HEK293 (cell line): Measurements from ENCODE around the gene OR4A15.

Source experiments
- CTCF ChIA-PET: fragments of 350-600 bp; formaldehyde crosslinking; extraction: SDS; loops from one replicate; lab custom pipeline; 2021; ENCODE audit warnings: antibody characterized with exemption; lab: Yijun Ruan, JAX
- POLR2A ChIA-PET: fragments of 300-600 bp; formaldehyde crosslinking; extraction: SDS; loops from one replicate; lab custom pipeline; 2020; ENCODE audit warnings: antibody characterized with exemption, inconsistent platforms; lab: Yijun Ruan, JAX
- H3K27ac ChIP-seq: fragments of 200-500 bp; sonication (Bioruptor generic); 2 replicates; pipeline ENCODE4 v1.5.1; 2014; ENCODE audit warnings: low read depth, low read length, control low read depth, inconsistent platforms; ENCODE audit errors: extremely low read depth
- H3K36me3 ChIP-seq, 2 experiments: fragments of 200-500 bp in 1 of 2; sonication (Bioruptor generic) in 1 of 2; 1 replicate in 1 of 2; 2 replicates in 1 of 2; pipeline ENCODE4 v1.5.1; 2014 to 2017; ENCODE audit warnings: inconsistent platforms in 2 of 2, low read length in 2 of 2; ENCODE audit not compliant: control insufficient read depth in 2 of 2, insufficient read depth in 1 of 2
- H3K4me1 ChIP-seq: fragments of 200-500 bp; sonication (Bioruptor generic); 2 replicates; pipeline ENCODE4 v1.5.1; 2014; ENCODE audit warnings: mild to moderate bottlenecking, low read length, inconsistent platforms; ENCODE audit not compliant: control insufficient read depth, insufficient read depth
- H3K4me3 ChIP-seq: 2 replicates; pipeline ENCODE4 v1.5.1; 2011; ENCODE audit warnings: low read depth, mild to moderate bottlenecking, control low read depth, low read length, moderate library complexity
- H3K9me3 ChIP-seq: fragments of 200-500 bp; sonication (Bioruptor generic); 2 replicates; pipeline ENCODE4 v1.5.1; 2014; ENCODE audit warnings: low read depth, low read length, inconsistent platforms; ENCODE audit not compliant: control insufficient read depth, insufficient read depth
- KLF16 ChIP-seq: fragments of 450-650 bp; formaldehyde crosslinking; IDR thresholded peaks from 2 replicates; pipeline ENCODE4 v1.5.1; 2017; ENCODE audit warnings: missing biosample characterization, missing genetic modification characterization
- MYNN ChIP-seq: fragments of 450-650 bp; formaldehyde crosslinking; IDR thresholded peaks from 2 replicates; pipeline ENCODE4 v1.5.1; 2016; ENCODE audit warnings: missing biosample characterization, missing genetic modification characterization, borderline replicate concordance
- SCRT2 ChIP-seq: fragments of 450-650 bp; formaldehyde crosslinking; IDR thresholded peaks from 2 replicates; pipeline ENCODE4 v1.5.1; 2016; ENCODE audit warnings: missing biosample characterization, missing genetic modification characterization
- SP2 ChIP-seq: fragments of 450-650 bp; formaldehyde crosslinking; IDR thresholded peaks from 2 replicates; pipeline ENCODE4 v1.5.1; 2016; ENCODE audit warnings: missing biosample characterization, missing genetic modification characterization
- ZBTB17 ChIP-seq: fragments of 450-650 bp; formaldehyde crosslinking; IDR thresholded peaks from 2 replicates; pipeline ENCODE4 v1.5.1; 2016; ENCODE audit warnings: missing biosample characterization, missing genetic modification characterization
- ZNF132 ChIP-seq: fragments of 450-650 bp; formaldehyde crosslinking; IDR thresholded peaks from 2 replicates; pipeline ENCODE4 v1.5.1; 2017; ENCODE audit warnings: missing biosample characterization, missing genetic modification characterization, borderline replicate concordance
- ZNF16 ChIP-seq: fragments of 450-650 bp; formaldehyde crosslinking; IDR thresholded peaks from 2 replicates; pipeline ENCODE4 v1.5.1; 2016; ENCODE audit warnings: low read depth, missing biosample characterization, missing genetic modification characterization
- ZNF274 ChIP-seq, 2 experiments: fragments of 200-500 bp in 1 of 2; fragments of 450-650 bp in 1 of 2; sonication (Bioruptor generic) in 1 of 2; formaldehyde crosslinking in 1 of 2; IDR thresholded peaks; 2 replicates each; pipeline versions ENCODE4 v1.5.1 to v1.6.1; 2014 to 2016; ENCODE audit warnings: borderline replicate concordance in 1 of 2, inconsistent platforms in 1 of 2, low read length in 1 of 2, missing biosample characterization in 1 of 2, missing genetic modification characterization in 1 of 2
- ZNF292 ChIP-seq: fragments of 450-650 bp; formaldehyde crosslinking; IDR thresholded peaks from 2 replicates; pipeline ENCODE4 v1.5.1; 2016; ENCODE audit warnings: low read depth, missing biosample characterization, missing genetic modification characterization, borderline replicate concordance
- ZNF350 ChIP-seq: fragments of 450-650 bp; formaldehyde crosslinking; IDR thresholded peaks from 2 replicates; pipeline ENCODE4 v1.5.0; 2017; ENCODE audit warnings: missing biosample characterization, mild to moderate bottlenecking, missing genetic modification characterization
- ZNF391 ChIP-seq: fragments of 450-650 bp; formaldehyde crosslinking; IDR thresholded peaks from 2 replicates; pipeline ENCODE4 v1.5.1; 2016; ENCODE audit warnings: low read depth, missing biosample characterization, missing genetic modification characterization, borderline replicate concordance
- ZNF416 ChIP-seq: fragments of 450-650 bp; formaldehyde crosslinking; IDR thresholded peaks from 2 replicates; pipeline ENCODE4 v1.5.1; 2016; ENCODE audit warnings: missing biosample characterization, missing genetic modification characterization
- ZNF561 ChIP-seq: fragments of 450-650 bp; IDR thresholded peaks from 2 replicates; pipeline ENCODE4 v1.5.1; 2018; ENCODE audit warnings: missing biosample characterization, missing genetic modification characterization, borderline replicate concordance
- ZNF610 ChIP-seq: fragments of 450-650 bp; formaldehyde crosslinking; IDR thresholded peaks from 2 replicates; pipeline ENCODE4 v1.5.1; 2016; ENCODE audit warnings: missing biosample characterization, missing genetic modification characterization, borderline replicate concordance
- ZNF629 ChIP-seq: fragments of 450-650 bp; formaldehyde crosslinking; IDR thresholded peaks from 2 replicates; pipeline ENCODE4 v1.5.1; 2017; ENCODE audit warnings: missing biosample characterization, missing genetic modification characterization
- ZNF776 ChIP-seq: fragments of 450-650 bp; formaldehyde crosslinking; IDR thresholded peaks from 2 replicates; pipeline ENCODE4 v1.5.0; 2017; ENCODE audit warnings: missing biosample characterization, missing genetic modification characterization, borderline replicate concordance
- ZNF785 ChIP-seq: fragments of 450-650 bp; formaldehyde crosslinking; IDR thresholded peaks from 2 replicates; pipeline ENCODE4 v1.5.1; 2016; ENCODE audit warnings: missing biosample characterization, missing genetic modification characterization
- ZNF791 ChIP-seq: fragments of 450-650 bp; formaldehyde crosslinking; IDR thresholded peaks from 2 replicates; pipeline ENCODE4 v1.5.1; 2016; ENCODE audit warnings: missing biosample characterization, missing genetic modification characterization
- ZSCAN16 ChIP-seq: fragments of 450-650 bp; formaldehyde crosslinking; IDR thresholded peaks from 2 replicates; pipeline ENCODE4 v1.5.1; 2016; ENCODE audit warnings: missing biosample characterization, missing genetic modification characterization
- ZSCAN30 ChIP-seq: fragments of 450-650 bp; IDR thresholded peaks from 2 replicates; pipeline ENCODE4 v1.5.1; 2018; ENCODE audit warnings: missing biosample characterization, mild to moderate bottlenecking, missing genetic modification characterization, moderate library complexity
- TF ChIP-seq, protein P1 (sequence below): fragments of 450-650 bp; formaldehyde crosslinking; IDR thresholded peaks from 2 replicates; pipeline ENCODE4 v1.5.1; 2017; ENCODE audit warnings: missing biosample characterization, missing genetic modification characterization
- TF ChIP-seq, protein P2 (sequence below): fragments of 450-650 bp; formaldehyde crosslinking; IDR thresholded peaks from 2 replicates; pipeline ENCODE4 v1.5.1; 2016; ENCODE audit warnings: missing biosample characterization, missing genetic modification characterization
- TF ChIP-seq, protein P3 (sequence below): fragments of 450-650 bp; formaldehyde crosslinking; IDR thresholded peaks from 2 replicates; pipeline ENCODE4 v1.5.1; 2016; ENCODE audit warnings: missing biosample characterization, missing genetic modification characterization
- TF ChIP-seq, protein P4 (sequence below): fragments of 450-650 bp; formaldehyde crosslinking; IDR thresholded peaks from 2 replicates; pipeline ENCODE4 v1.5.1; 2017; ENCODE audit warnings: missing biosample characterization, mild to moderate bottlenecking, missing genetic modification characterization, moderate library complexity

Gene OR4A15

DNA sequence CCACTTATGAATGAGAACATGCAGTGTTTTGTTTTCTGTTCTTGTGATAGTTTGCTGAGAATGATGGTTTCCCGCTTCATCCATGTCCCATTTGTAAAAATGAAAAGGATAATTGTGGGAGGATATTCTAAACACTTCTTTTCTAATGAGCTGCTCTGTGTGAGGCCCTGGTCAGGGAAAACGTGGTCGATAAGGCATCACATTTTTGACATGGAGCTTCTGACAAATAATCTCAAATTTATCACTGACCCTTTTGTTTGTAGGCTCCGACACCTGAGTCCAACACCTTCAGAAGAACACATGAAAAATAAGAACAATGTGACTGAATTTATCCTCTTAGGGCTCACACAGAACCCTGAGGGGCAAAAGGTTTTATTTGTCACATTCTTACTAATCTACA, at the start of gene OR4A15:
Gene OR4A15, plus strand, starts transcription at position 301 of the 400 bp plus-strand sequence. Its CDS starts 0 bp downstream, at position 301.
- TF ChIP-seq KLF16 (tag by site-specific recombination) (no peak), ZNF391 (tag by site-specific recombination) (no peak), ZNF629 (tag by site-specific recombination) (no peak), ZNF16 (tag by site-specific recombination) (no peak), ZSCAN30 (tag by site-specific recombination) (no peak), ZNF610 (tag by site-specific recombination) (no peak)
- TF ChIP-seq, protein P1, sequence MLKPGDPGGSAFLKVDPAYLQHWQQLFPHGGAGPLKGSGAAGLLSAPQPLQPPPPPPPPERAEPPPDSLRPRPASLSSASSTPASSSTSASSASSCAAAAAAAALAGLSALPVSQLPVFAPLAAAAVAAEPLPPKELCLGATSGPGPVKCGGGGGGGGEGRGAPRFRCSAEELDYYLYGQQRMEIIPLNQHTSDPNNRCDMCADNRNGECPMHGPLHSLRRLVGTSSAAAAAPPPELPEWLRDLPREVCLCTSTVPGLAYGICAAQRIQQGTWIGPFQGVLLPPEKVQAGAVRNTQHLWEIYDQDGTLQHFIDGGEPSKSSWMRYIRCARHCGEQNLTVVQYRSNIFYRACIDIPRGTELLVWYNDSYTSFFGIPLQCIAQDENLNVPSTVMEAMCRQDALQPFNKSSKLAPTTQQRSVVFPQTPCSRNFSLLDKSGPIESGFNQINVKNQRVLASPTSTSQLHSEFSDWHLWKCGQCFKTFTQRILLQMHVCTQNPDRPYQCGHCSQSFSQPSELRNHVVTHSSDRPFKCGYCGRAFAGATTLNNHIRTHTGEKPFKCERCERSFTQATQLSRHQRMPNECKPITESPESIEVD (tag by site-specific recombination): no peak
- TF ChIP-seq, protein P2, sequence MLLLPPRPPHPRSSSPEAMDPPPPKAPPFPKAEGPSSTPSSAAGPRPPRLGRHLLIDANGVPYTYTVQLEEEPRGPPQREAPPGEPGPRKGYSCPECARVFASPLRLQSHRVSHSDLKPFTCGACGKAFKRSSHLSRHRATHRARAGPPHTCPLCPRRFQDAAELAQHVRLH (tag by site-specific recombination): no peak
- TF ChIP-seq, all 188 proteins: peak for 0
- Histone ChIP-seq H3K27ac (no peak within 1 kb of the TSS), H3K36me3 (no peaks in the 10 kb centered on the region), H3K9me3 (no peaks in the 10 kb centered on the region), H3K4me3 (no peak within 1 kb of the TSS), H3K4me1 (no peaks in the 10 kb centered on the region)
- POLR2A ChIA-PET: no interaction called here
- CTCF ChIA-PET: no interaction called here

DNA sequence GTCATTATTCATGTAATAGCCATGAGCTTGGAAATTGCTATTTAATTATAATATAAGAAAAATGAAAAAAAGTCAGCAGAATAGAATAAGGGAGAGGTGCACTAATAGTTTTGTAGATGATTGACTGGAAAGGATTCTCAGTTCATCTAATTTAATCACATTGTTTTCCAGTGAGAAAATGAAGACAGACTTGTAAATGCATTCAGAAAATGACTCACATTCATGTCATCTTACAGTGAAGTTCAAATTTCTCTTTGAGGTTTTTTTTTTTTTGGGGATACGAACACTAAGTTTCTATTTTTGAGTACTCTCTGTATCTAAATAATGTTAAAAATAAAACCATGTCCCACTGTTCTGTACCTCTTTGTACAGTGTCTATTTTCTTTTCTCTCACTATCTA, 43.3 kb upstream of the OR4A15 start:
- TF ChIP-seq ZNF292 (tag by site-specific recombination) (no peak), ZNF274 (IDR thresholded peaks at IDR 0.05; ENCODE audit: low read length) (no peak), ZNF274 (tag by site-specific recombination; IDR thresholded peaks at IDR 0.05; ENCODE audit: borderline replicate concordance) (no peak), ZSCAN16 (no peak), ZNF350 (tag by site-specific recombination) (no peak), ZBTB17 (tag by site-specific recombination) (no peak), ZNF561 (tag by site-specific recombination) (no peak), ZNF132 (tag by site-specific recombination) (no peak), ZNF16 (tag by site-specific recombination) (no peak), ZNF791 (tag by site-specific recombination) (no peak), SCRT2 (tag by site-specific recombination) (no peak), MYNN (tag by site-specific recombination) (no peak), ZNF776 (tag by site-specific recombination) (no peak), ZNF416 (tag by site-specific recombination) (no peak), SP2 (no peak), ZNF785 (tag by site-specific recombination) (no peak)
- TF ChIP-seq, protein P3, sequence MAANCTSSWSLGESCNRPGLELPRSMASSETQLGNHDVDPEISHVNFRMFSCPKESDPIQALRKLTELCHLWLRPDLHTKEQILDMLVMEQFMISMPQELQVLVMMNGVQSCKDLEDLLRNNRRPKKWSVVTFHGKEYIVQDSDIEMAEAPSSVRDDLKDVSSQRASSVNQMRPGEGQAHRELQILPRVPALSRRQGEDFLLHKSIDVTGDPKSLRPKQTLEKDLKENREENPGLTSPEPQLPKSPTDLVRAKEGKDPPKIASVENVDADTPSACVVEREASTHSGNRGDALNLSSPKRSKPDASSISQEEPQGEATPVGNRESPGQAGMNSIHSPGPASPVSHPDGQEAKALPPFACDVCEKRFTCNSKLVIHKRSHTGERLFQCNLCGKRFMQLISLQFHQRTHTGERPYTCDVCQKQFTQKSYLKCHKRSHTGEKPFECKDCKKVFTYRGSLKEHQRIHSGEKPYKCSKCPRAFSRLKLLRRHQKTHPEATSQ (tag by site-specific recombination): no peak
- TF ChIP-seq, protein P1 (tag by site-specific recombination): no peak
- TF ChIP-seq, protein P4, sequence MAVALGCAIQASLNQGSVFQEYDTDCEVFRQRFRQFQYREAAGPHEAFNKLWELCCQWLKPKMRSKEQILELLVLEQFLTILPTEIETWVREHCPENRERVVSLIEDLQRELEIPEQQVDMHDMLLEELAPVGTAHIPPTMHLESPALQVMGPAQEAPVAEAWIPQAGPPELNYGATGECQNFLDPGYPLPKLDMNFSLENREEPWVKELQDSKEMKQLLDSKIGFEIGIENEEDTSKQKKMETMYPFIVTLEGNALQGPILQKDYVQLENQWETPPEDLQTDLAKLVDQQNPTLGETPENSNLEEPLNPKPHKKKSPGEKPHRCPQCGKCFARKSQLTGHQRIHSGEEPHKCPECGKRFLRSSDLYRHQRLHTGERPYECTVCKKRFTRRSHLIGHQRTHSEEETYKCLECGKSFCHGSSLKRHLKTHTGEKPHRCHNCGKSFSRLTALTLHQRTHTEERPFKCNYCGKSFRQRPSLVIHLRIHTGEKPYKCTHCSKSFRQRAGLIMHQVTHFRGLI: no peak

More for the DNA sequence above, 43.3 kb upstream of the OR4A15 start:
- no peak overlapping the region for H3K4me3 ChIP-seq
- H3K27ac ChIP-seq: no peak overlapping the region
- no peaks in the 10 kb centered on the region for H3K4me1 ChIP-seq
- no peaks in the 10 kb centered on the region for H3K36me3 ChIP-seq
- CTCF ChIA-PET: no interaction called here
- POLR2A ChIA-PET: no interaction called here
- H3K9me3 ChIP-seq: no peaks in the 10 kb centered on the region
